Panc1 (cell line): ENCODE results near the gene KLHDC10. TPM values are rescaled to one million over a fixed set of nuclear protein-coding genes. Genes with fewer than 3 reads are reported as not detected.
"Not testable (repeated sequence)": the region's sequence is repeated elsewhere in the genome, so short reads cannot be mapped to it uniquely, and the experiment has no call there.

ENCODE experiments used
- ATAC-seq: fragments of 200-7000 bp; cut with Tn5 transposase; 2 replicates; pipeline ENCODE4 v1.9.1; 2020; ENCODE audit warnings: mild to moderate bottlenecking, moderate library complexity
- BruUV-seq: library from RNA; stranded (reverse); fragments of 400-500 nt; replicated peaks from 2 replicates; lab custom pipeline; 2021; lab: Mats Ljungman, UMichigan
- CTCF ChIA-PET: fragments of 300-600 bp; sonication (Branson Sonifier 250); formaldehyde crosslinking; loops from one replicate; lab custom pipeline; 2022; ENCODE audit warnings: antibody characterized with exemption; lab: Charles Lee
- POLR2A ChIA-PET: fragments of 300-600 bp; sonication (Branson Sonifier 250); formaldehyde crosslinking; loops from one replicate; lab custom pipeline; 2022; ENCODE audit warnings: antibody characterized with exemption; lab: Charles Lee
- DNase-seq: peaks from one replicate; pipeline ENCODE4 v3.0.0-alpha.2; 2010; ENCODE audit warnings: low read depth, low spot score
- H3K27ac ChIP-seq: 2 replicates; pipeline ENCODE4 v1.5.1; 2011; ENCODE audit warnings: mild to moderate bottlenecking, low read length, inconsistent platforms
- H3K27me3 ChIP-seq: fragments of 200-500 bp; sonication (Bioruptor generic); 2 replicates; pipeline ENCODE4 v1.6.0; 2014; ENCODE audit warnings: low read length, inconsistent platforms; ENCODE audit not compliant: control insufficient read depth, insufficient read depth
- H3K36me3 ChIP-seq: fragments of 200-500 bp; sonication (Bioruptor generic); 2 replicates; pipeline ENCODE4 v1.5.1; 2014; ENCODE audit warnings: inconsistent platforms, mild to moderate bottlenecking, low read length, moderate library complexity; ENCODE audit not compliant: control insufficient read depth, insufficient read depth
- H3K4me1 ChIP-seq: 2 replicates; pipeline ENCODE4 v1.5.1; 2011; ENCODE audit warnings: inconsistent platforms, mild to moderate bottlenecking, low read length, moderate library complexity; ENCODE audit not compliant: control insufficient read depth, insufficient read depth
- H3K4me3 ChIP-seq, 2 experiments: 2 replicates each; pipeline ENCODE4 v1.5.1; 2011 to 2012; ENCODE audit warnings: low read depth in 2 of 2, low read length in 2 of 2, mild to moderate bottlenecking in 2 of 2, inconsistent platforms in 1 of 2, moderate library complexity in 1 of 2
- H3K9me3 ChIP-seq: fragments of 200-500 bp; sonication (Bioruptor generic); 2 replicates; pipeline ENCODE4 v1.5.1; 2014; ENCODE audit warnings: low read depth, mild to moderate bottlenecking, inconsistent platforms, low read length, moderate library complexity; ENCODE audit not compliant: control insufficient read depth, insufficient read depth
- CTCF ChIP-seq: fragments of 450-650 bp; IDR thresholded peaks from 2 replicates; pipeline ENCODE4 v1.5.1; 2017; ENCODE audit warnings: mild to moderate bottlenecking
- POLR2AphosphoS5 ChIP-seq: IDR thresholded peaks from 2 replicates; pipeline ENCODE4 v1.6.1; 2012; ENCODE audit warnings: mild to moderate bottlenecking, low read depth, low read length, moderate library complexity
- REST ChIP-seq, 2 experiments: IDR thresholded peaks; 2 replicates each; pipeline ENCODE4 v1.6.1; 2011 to 2012; ENCODE audit warnings: low read depth in 2 of 2, control low read depth in 1 of 2, low read length in 1 of 2, mild to moderate bottlenecking in 1 of 2, moderate library complexity in 1 of 2; ENCODE audit not compliant: insufficient read depth in 1 of 2
- SIN3A ChIP-seq: IDR thresholded peaks from 2 replicates; pipeline ENCODE4 v1.6.1; 2012; ENCODE audit warnings: low read depth, mild to moderate bottlenecking, low read length, moderate library complexity, borderline replicate concordance; ENCODE audit not compliant: insufficient read depth
- TCF7L2 ChIP-seq: IDR thresholded peaks from 2 replicates; pipeline ENCODE4 v1.6.1; 2011; ENCODE audit warnings: mild to moderate bottlenecking, low read depth, low read length, inconsistent platforms
- in situ Hi-C: cut with HindIII; loops from 2 replicates; pipeline ENCODE4 v1.10.0; 2016; ENCODE audit warnings: low sequenced_read_pairs, low pct_unique_long_range_greater_than_20kb
- intact Hi-C: fragments of 100-400 bp; cut with micrococcal nuclease; formaldehyde crosslinking; loops from one replicate; pipeline ENCODE4 v1.10.0; 2022; ENCODE audit not compliant: unreplicated experiment
- total RNA-seq: library from RNA; stranded (reverse); gene quantifications from one replicate; pipeline ENCODE4 v1.2.1, GENCODE V29; 2021; ENCODE audit not compliant: unreplicated experiment

The KLHDC10 gene
- total RNA-seq, 1 experiment from 2014 or later, result 26.7 TPM

- Histone ChIP-seq H3K4me3 (no peak overlapping the region), H3K36me3 (peaks cover 13% of the 10 kb centered on the region), H3K4me1 (0 out of 2 replicates have a peak, but pooled peaks cover 6% of the 10 kb centered on the region), H3K27ac (no peak overlapping the region), H3K27me3 (no peaks in the 10 kb centered on the region), H3K9me3 (no peaks in the 10 kb centered on the region)
- BruUV-seq, result no TSS peak
- CTCF ChIA-PET, result no interaction called here
- POLR2A ChIA-PET, result no interaction called here
- intact Hi-C loops (no loop called here), in situ Hi-C loops (no loop called here)
- DNase-seq, result no peak
- ATAC-seq, result no peak
- TF ChIP-seq SIN3A, result no peak
- TF ChIP-seq TCF7L2, result no peak
- TF ChIP-seq REST (IDR thresholded peaks at IDR 0.05; ENCODE audit: insufficient read depth in 1 of 2, low read depth in 2 of 2, low read length in 1 of 2), result no peak
- no peak for TF ChIP-seq POLR2AphosphoS5
- no peak for TF ChIP-seq CTCF
Measured at GRCh38 chr7:130124711-130125110, 54.4 kb downstream of the KLHDC10 start.

- Histone ChIP-seq H3K27ac (0 out of 2 replicates have a peak overlapping the region, but pooled peaks have one; percentile 0), H3K36me3 (peaks cover 19% of the 10 kb centered on the region)
- intact Hi-C loops, H3K4me1 ChIP-seq, H3K9me3 ChIP-seq, H3K27me3 ChIP-seq, in situ Hi-C loops, POLR2A ChIA-PET, DNase-seq, H3K4me3 ChIP-seq, BruUV-seq, ATAC-seq, CTCF ChIA-PET: not testable (repeated sequence)
Measured at GRCh38 chr7:130126840-130127239, 56.5 kb downstream of the KLHDC10 start.

- ChIA-PET CTCF (no interaction called here), POLR2A (no interaction called here)
Measured at GRCh38 chr7:130127404-130127803, 57.1 kb downstream of the KLHDC10 start.

More at GRCh38 chr7:130127404-130127803, 57.1 kb downstream of the KLHDC10 start:
- no TSS peak for BruUV-seq
- ATAC-seq (no peak), DNase-seq (no peak)
- intact Hi-C loops, result no loop called here
- H3K9me3 ChIP-seq, result no peaks in the 10 kb centered on the region
- H3K36me3 ChIP-seq, result peaks cover 19% of the 10 kb centered on the region
- H3K4me1 ChIP-seq, result 0 out of 2 replicates have a peak, but pooled peaks cover 6% of the 10 kb centered on the region
- in situ Hi-C loops, result no loop called here
- H3K4me3 ChIP-seq, result no peak overlapping the region
- TF ChIP-seq TCF7L2, result no peak; the same call in 1 of the 2 replicates
- no peak for TF ChIP-seq POLR2AphosphoS5
- TF ChIP-seq CTCF, result no peak
- no peak for TF ChIP-seq REST (IDR thresholded peaks at IDR 0.05; ENCODE audit: insufficient read depth in 1 of 2, low read depth in 2 of 2, low read length in 1 of 2)
- no peak for TF ChIP-seq SIN3A
- 0 out of 2 replicates have a peak overlapping the region, but pooled peaks have one; percentile 0 for H3K27ac ChIP-seq
- no peaks in the 10 kb centered on the region for H3K27me3 ChIP-seq
